Fibroblast of skin of left biceps (primary cell): Measurements from ENCODE around the gene C18orf63.
"Not testable (repeated sequence)": the region's sequence is repeated elsewhere in the genome, so short reads cannot be mapped to it uniquely, and the experiment has no call there.

Experiments
- DNase-seq, 2 experiments: peaks; one replicate each; pipeline ENCODE4 v3.0.0-alpha.2; 2013; ENCODE audit warnings: low read depth in 2 of 2

The C18orf63 gene

GRCh38 chr18:74286106-74286855 lies 29.4 kb upstream of the C18orf63 start:
- DNase-seq, result no peak

DNA sequence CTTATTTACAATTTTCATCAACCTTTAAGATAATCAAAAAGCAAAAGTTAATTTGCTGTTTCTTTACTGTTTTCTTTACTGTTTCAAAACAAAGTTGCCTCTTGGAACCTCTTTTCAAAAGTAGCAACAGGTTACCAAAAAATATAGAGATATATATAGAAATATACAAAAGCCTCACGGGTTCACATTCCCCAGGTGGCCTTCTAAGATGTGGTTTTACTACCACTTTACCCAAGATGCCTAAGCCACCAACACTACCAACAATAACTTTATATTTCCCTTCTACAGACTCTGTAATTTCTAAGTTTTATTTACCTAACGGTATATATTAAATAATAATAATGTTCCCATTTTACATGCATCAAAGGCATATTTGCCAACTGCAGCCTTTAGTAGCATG lies 28.8 kb upstream of the C18orf63 start:
- DNase-seq, result no peak

DNA sequence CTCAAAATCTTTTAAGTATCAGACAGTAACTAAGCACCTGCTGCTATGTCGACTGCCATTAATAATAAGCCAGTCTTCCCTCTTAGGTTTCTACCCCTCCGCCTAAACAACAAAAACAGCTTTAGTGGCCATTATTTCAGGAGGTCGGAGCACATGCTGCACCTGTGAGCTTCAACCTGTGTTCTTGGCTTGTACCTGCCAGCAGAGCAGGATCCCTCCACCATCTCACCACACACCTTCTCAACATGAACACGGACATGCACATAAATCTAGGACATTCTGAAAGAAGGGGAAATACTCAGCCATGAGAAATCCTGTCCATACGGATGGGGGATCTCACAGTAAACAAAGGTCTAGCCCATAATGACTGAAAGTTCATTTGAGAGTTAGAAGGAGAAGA lies 27.6 kb upstream of the C18orf63 start:
- no peak for DNase-seq

- no peak for DNase-seq
Measured at GRCh38 chr18:74288730-74289129, 26.9 kb upstream of the C18orf63 start.

DNA sequence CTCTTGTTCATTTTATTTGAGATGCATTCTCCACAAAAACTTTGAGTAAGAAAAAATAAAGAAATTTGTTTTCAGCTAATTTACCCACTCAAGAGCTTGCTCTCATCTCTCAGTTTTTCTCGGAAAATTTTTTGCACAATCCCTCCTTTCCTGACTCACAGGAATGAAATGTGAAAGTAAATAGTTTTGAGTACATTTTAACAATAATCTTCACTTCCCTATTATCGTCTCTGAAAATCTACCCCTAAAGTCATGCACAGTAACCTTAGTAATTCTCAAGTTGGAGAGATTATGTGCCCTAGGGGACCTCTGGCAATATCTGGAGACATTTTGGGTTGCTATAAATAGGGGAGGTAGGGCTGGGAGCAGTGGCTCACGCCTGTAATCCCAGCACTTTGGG lies 26.5 kb upstream of the C18orf63 start:
- DNase-seq, result no peak

- no peak for DNase-seq
Measured at GRCh38 chr18:74290021-74290420, 25.6 kb upstream of the C18orf63 start.

GRCh38 chr18:74290794-74291471 lies 24.7 kb upstream of the C18orf63 start:
- DNase-seq, result no peak

DNA sequence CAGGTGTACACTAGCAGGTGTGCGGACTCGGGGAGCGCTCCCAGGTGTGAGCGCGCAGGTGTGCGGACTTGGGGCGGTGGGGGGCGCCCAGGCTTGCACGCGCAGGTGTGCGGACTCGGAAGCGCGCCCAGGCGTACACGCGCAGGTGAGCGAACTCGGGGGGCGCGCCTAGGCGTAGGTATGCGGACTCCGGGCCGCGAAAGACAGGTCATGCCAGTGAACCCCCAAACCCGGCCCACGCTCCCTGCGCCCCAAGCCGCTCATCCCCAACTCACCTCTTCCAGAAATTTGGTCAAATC lies 24.2 kb upstream of the C18orf63 start:
- no peak for DNase-seq

DNA sequence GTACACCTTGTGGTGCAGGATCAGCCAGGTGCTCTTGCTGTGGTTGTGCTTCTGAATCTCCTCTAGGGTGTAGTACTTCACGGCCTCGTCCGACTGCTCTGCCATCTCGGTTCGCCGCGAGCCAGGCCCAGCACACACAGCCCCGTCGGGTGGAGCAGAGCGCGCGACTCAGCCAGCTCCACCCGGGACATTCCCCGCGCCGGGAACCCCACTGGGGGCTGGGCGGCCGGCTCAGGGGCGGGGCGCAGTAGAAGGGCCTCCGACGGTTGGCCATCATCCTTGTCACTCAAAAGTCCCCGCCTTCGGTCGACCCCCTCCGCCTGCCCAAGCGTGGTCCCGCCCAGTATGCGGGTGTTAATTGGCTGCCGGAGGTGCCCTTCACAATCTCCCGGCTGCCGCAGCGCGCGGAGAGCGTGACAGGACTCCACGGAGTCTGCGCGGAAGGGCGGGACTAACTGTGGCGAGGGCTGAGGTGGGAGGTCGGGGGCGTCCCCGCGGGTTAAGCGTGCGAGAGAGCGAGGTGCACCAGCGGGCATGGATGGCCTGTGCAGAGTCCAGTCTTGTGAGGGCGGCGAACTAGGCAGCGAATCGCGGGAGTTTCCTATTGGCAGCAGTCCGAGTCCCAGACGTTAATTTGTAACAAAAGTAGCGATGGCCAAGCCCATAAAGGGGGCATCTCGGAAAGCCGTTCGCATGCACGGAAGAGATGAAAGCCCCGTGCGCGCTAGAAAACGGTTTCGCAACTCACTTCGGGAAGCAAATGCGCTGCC lies 23.7 kb upstream of the C18orf63 start, which contains the start of gene CYB5A:
Gene CYB5A (minus strand): TSS at position 193 of the 770 bp plus-strand sequence. CDS start 88 bp downstream, at position 105.
- DNase-seq, result peak; percentile 90 to 92

DNA sequence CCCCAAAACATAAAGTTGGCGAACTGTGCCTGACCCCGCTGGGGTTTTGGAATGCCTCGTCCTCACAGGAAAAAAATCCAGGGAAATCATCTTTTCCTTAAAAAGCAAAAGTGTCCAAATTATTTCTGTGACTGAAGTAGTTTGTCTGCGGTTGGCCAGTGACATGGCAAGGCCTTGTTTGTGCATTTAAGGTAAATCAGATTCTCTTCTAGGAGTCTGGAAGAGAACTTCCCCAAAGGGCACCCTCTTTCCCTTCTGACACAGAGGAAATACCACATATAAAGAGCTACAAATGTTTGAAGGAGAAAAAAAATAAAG lies 23.1 kb upstream of the C18orf63 start:
- DNase-seq, result no peak

DNA sequence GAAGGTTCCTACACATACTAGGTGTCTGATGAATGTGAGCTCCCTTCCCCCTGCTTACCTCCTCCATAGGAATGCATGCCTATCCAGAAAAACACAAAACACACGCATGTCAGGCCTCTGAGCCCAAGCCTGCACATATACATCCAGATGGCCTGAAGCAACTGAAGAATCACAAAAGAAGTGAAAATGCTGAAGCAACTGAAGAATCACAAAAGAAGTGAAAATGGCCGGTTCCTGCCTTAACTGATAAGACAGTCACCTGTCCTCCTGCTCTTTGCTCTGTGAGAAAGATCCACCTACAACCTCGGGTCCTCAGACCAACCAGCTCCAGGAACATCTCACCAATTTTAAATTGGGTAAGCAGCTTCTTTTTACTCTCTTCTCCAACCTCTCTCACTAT lies 22.7 kb upstream of the C18orf63 start:
- DNase-seq, result not testable (repeated sequence)

DNA sequence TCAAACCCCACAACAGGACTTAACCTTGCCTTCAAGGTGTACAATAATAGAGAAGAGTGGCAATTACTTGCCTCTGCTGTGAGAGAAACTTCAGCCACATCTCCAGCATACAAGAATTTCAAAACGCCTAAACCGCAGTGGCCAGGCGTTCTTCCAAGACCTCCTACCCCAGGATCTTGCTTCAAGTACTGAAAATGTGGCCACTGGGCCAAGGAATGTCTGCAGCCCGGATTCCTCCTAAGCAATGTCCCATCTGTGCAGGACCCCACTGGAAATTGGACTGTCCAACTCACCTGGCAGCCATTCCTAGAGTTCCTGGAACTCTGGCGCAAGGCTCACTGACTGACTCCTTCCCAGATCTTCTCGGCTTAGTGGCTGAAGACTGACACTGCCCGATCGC lies 21.1 kb upstream of the C18orf63 start:
- DNase-seq, result no peak

DNA sequence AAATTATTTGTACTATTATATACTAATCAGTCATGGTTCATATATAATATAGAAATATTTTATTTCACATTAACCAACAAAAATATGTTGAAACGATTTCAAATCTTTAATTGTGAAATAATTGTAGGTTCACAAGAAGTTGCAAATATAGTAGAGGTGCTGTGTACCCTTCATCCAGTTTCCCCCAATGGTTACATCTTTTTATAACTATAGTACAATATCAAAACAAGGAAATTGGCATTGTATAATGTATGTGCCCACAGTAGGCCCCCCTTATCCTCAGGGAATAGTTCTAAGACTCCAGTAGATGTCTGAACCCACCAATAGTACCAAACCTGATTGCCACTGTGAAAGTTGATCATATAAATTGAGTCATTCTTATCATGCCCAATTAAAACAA lies 16.5 kb upstream of the C18orf63 start:
- DNase-seq, result no peak

DNA sequence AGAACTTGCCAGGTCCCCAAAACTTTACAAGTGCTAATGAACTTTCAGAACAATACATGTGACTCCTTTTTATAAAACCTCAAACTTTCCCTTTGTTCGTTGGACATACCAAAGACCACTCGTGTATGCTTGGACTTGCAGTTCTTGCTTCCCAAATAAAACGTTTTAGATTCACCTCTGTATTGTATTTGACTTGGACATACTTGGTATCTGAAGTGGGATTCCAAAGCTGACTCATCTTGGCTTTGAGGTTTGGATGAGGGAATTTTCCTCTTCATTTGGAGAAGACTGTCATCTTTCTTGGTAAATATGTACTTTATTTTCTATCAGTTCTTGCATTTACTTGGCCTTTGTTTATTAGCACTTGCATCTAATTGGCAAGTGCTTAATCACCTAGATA lies 15.9 kb upstream of the C18orf63 start:
- DNase-seq, result no peak

- DNase-seq, result no peak
Measured at GRCh38 chr18:74303306-74303705, 12.3 kb upstream of the C18orf63 start.

- DNase-seq, result no peak
Measured at GRCh38 chr18:74303936-74304335, 11.7 kb upstream of the C18orf63 start.

- DNase-seq, result no peak
Measured at GRCh38 chr18:74310411-74310810, 5.2 kb upstream of the C18orf63 start.

DNA sequence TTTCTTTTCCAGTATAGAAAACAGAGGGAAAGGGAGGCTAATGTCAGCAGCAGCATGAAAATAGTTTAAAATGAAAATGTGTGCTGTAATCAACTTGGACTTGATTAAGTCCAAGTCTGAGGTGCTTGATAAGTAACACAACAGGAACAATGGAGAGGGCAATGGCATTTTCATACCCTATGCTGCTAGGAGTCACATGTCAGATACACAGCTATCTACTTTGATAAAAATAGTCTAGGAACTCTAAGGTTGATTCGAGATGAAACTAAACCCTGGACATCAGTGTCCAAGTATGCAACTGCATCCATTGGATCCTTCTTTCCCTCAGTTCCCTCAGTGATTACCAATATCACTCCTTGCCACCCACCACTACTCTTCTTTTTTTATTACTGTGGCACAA lies 4.6 kb upstream of the C18orf63 start:
- no peak for DNase-seq

GRCh38 chr18:74314759-74315463 lies 728 bp upstream of the C18orf63 start:
- DNase-seq, result no peak

DNA sequence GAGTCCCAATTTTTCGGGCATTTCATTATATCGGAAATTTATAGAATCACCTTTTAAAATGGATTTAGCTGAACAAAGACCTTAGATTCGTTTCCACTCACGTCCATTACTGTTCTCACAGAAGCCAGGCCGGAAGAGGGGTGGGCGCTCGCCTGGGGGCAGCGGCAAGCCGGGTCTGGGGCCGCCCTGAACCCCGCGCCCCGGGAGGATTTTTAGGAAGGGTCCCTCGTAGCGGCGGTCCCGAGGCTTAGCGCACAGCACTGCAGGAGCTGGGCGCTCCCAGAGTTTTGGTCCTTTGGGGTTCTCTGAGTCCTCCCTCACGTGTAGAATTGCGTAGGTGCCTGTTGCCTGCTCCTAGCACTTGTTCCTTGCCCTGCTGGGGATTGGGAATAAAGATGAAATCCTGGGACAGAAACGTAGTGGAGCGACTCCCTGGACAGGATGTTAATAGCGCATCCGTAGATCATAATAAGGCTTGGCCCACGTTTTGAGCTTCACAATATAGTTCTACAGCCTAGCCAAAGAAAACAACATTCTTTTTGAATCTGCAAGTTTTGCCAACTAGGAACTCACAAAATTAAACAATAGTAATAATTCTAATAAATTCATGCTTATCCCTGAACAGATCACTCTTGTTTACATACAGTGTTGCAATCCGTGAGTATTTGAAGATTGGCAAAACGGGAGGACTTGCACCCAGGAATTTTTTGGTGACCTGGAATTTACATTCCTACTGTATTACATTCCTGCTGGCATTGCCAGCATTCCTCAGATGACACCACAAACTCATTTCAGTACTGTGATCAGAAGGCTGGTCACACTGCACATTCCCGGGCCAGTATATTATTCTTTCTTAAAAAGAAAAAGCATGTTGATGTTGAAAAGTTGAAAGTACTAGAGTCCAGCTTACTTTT lies 875 bp downstream of the C18orf63 start:
- DNase-seq, result peak; percentile 59 to 60

DNA sequence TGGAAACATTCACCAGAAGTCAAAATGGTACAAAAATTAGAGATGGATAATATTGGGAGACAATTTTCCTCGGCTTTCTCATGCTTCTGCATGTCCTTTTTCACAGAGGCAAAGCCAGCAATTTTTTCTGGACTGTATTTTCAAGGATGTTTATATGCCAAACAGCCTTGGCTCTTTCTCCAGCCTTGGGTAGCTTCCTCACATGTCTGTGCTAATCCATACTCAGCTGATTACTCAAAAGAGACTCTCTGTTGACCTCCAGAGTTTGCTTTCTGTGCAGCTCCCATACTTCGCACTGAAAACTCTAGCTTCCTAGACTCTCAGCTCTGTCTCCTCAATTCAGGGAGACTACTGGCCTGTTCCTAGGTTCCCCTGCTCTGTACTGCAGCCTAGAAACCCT lies 10.6 kb downstream of the C18orf63 start:
- no peak for DNase-seq
